HAP-1 (cell line): Measurements from ENCODE around the gene TTC31.
"Not testable (repeated sequence)": the region's sequence is repeated elsewhere in the genome, so short reads cannot be mapped to it uniquely, and the experiment has no call there.

Source experiments
- DNase-seq, 2 experiments: peaks; one replicate each; pipeline ENCODE4 v3.0.0-alpha.2; 2016 to 2020; ENCODE audit warnings: low spot score in 2 of 2
- H3K27me3 ChIP-seq: fragments of 250-450 bp; sonication (Bioruptor Pico); 2 replicates; pipeline ENCODE4 v1.5.1; 2020; ENCODE audit warnings: low read depth, mild to moderate bottlenecking, moderate library complexity
- H3K36me3 ChIP-seq: fragments of 250-450 bp; sonication (Bioruptor Pico); replicated peaks from 2 replicates; pipeline ENCODE4 v1.5.1; 2020; ENCODE audit warnings: mild to moderate bottlenecking
- H3K4me1 ChIP-seq: fragments of 250-450 bp; sonication (Bioruptor Pico); 2 replicates; pipeline ENCODE4 v1.5.1; 2020; ENCODE audit warnings: mild to moderate bottlenecking
- H3K4me3 ChIP-seq: fragments of 250-450 bp; sonication (Bioruptor Pico); 2 replicates; pipeline ENCODE4 v1.5.1; 2020; ENCODE audit warnings: mild to moderate bottlenecking, moderate library complexity
- H3K9me3 ChIP-seq: fragments of 250-450 bp; sonication (Bioruptor Pico); 2 replicates; pipeline ENCODE4 v1.5.1; 2020; ENCODE audit warnings: mild to moderate bottlenecking, moderate library complexity
- in situ Hi-C: fragments of 300-500 bp; cut with MboI; formaldehyde crosslinking; loops from 3 replicates; pipeline ENCODE4 v1.14.3; 2020; ENCODE audit warnings: low sequenced_read_pairs, inconsistent platforms, mixed read lengths

TTC31 gene

DNA sequence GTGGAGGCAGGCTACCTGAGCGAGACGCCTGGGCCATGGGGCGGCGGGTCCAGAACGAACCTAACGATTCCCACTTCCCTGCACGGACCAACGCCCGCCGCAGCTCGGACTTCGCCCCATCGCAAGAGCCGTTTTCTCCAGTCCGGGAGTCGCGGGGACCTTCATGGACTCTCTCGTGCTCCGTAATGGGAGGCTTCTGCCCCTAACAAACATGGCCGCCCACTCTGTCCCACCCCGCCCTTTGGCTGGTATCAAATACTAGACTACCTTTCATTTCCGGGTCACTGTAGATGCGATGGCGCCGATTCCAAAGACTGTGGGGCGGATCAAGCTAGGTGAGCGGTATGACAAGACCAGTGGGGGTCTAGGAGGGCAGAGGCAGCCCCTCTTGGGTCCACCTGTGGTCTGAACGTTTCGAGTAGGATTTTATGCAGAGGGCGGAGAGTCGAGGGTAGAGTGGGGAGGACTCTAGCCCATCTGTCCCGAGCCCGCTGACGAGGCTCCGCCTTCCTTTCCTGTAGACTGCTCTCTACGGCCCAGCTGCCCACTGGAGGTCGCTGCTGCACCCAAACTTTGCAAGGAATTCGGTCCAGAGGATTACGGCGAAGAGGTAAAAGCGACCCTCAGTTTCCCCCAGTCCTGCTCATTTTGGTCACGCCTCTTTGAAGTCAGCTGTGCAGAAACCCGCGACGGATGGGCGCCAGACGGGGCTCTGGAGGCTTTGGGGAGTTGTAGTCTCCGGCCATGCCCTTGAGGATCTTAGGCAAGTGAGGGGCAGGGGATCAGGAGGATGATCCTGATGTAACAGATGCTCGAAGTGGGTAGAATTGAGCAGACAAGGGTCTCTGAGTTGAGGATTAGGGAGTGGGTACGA, at the start of gene TTC31, which contains the start of gene CCDC142:
Gene TTC31 (plus strand): TSS at position 281 of the 874 bp plus-strand sequence. CDS start 15 bp downstream, at position 296.
Gene CCDC142 (minus strand): TSS at position 198 of the 874 bp plus-strand sequence. CDS start 161 bp downstream, at position 37.
- Histone ChIP-seq H3K36me3 (peaks cover 25% of the 10 kb centered on the region), H3K4me3 (peak within 1 kb of the TSS; percentile 95), H3K4me1 (peaks cover 7% of the 10 kb centered on the region), H3K9me3 (no peaks in the 10 kb centered on the region), H3K27me3 (no peaks in the 10 kb centered on the region)
- in situ Hi-C loops: no loop called here
- peak; percentile 92 to 97 for DNase-seq

DNA sequence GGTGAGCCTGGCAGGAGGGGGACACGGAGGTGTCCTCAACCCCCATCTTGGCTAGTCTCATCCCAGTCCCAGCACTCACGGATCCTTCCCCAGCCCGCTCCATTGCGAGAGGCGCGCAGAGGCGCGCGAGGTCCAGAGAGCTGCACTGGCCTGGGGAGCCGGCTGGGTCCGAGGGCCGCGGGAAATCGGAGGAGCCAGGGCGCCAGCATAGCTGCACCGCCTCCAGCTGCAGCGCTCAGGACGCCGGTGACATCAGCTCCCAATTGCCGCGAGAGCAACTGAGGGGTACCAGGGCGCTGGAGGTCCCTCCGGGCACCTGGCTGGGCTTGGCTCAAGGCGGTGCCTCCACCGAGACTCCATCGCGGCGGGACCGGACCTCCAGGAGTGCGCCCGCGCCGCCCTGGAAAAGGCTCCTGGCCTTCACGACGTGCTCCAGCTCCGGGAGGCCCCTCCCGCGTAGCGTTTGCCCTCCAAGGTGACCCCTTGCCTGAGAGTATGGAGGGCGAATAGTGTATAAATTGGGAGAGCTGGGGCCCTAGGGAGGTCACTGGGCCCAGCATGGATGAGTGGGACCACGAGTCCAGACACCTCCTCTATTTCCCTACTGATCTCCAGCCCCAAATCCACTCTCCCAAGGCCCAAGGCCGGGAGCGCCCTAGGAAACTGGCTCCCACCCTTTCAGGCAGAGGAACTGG, 46.6 kb upstream of the TTC31 start:
- H3K4me1 ChIP-seq: peaks cover 19% of the 10 kb centered on the region
- H3K4me3 ChIP-seq: no peak overlapping the region
- no peaks in the 10 kb centered on the region; the same call in none of the 2 replicates for H3K36me3 ChIP-seq
- no peak for DNase-seq
- in situ Hi-C loops: no loop called here
- H3K27me3 ChIP-seq: no peaks in the 10 kb centered on the region
- H3K9me3 ChIP-seq: no peaks in the 10 kb centered on the region

DNA sequence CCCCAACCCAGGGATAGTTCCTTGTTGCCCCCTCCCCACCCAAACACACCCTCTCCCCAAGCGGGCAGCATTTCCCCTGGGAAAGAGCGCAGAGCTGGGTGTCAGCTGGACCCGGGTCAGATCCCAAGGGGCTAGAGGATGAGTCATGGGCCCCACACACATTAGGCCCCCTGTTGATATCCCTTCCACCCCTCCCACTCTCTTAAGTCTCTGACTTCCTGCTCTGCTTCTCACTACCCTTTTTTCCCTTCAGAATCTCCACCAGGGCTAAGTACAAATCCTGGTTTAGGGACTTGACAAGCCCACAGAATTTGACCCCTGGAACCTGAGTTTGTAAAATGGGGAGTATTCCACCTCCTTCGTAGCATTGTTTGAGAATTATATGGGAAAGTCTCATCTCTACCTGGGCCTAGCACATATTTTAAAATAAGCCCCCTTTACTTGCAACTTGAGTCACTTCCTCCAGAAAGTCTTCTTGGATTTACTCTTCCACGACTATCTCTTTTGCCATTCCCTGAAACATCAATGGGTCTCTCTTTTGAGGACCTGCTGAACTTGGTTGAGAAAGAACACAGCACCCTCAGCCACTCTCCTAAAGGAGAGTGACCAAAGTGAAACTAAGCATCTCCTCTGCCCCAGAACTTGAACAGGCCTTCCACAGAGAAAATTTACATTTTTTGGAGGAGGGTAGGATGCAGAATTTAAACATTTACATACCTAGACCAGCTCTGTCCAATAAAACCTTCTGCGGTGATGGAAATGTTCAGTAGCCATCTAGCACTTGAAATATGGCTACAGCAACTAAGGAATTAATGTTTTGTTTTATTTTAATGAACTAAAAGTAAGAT, 45.8 kb upstream of the TTC31 start:
- in situ Hi-C loops: no loop called here

DNA sequence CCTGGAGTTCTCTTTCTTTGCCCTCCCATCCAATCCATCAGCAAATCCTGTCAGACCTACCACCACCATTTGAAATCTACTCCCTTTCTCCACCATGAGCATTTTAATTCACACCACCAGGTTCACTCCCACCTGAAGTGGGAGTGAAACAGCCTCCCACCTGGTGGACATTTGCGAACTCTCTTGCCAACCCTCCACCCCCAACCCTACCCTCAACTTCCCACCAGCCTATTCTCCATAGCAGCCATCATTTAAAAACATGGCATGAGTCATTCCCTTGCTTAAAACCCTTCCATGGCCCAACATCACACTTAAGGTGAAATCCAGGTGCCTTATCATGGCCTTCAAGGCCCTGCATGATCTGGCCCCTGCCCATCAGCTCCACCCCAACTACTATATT, 44.6 kb upstream of the TTC31 start:
- DNase-seq: no peak
- no peak overlapping the region for H3K4me3 ChIP-seq
- peaks cover 19% of the 10 kb centered on the region for H3K4me1 ChIP-seq
- no peaks in the 10 kb centered on the region for H3K9me3 ChIP-seq
- no peaks in the 10 kb centered on the region for H3K27me3 ChIP-seq
- no peaks in the 10 kb centered on the region; the same call in 1 of the 2 replicates for H3K36me3 ChIP-seq
- in situ Hi-C loops: no loop called here

More for the DNA sequence above, 45.8 kb upstream of the TTC31 start:
- no peaks in the 10 kb centered on the region; the same call in 1 of the 2 replicates for H3K36me3 ChIP-seq
- no peak overlapping the region for H3K4me3 ChIP-seq
- no peaks in the 10 kb centered on the region for H3K27me3 ChIP-seq
- peaks cover 19% of the 10 kb centered on the region for H3K4me1 ChIP-seq
- DNase-seq: no peak
- H3K9me3 ChIP-seq: no peaks in the 10 kb centered on the region

DNA sequence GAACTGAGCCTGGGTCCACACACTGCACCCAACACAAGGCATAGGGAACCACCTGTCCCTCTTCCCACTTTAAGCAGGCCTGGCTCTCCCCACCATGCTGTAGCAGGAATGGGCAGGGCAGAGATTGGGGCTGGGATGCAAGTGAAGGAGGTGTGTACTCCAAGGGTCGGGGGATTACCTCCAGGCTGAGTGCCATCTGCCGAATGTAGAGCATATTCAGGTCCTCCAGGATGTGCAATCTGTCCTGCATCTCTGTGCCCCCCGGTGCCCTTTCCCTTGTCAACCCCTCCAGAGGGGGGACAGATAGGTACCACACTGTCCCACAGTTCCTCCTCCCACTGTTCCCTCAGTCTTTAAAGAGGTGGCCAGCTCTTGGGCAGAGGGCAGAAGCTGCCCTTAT, 43.5 kb upstream of the TTC31 start:
- Histone ChIP-seq H3K27me3 (no peaks in the 10 kb centered on the region), H3K36me3 (no peaks in the 10 kb centered on the region; the same call in 1 of the 2 replicates), H3K4me1 (peaks cover 25% of the 10 kb centered on the region), H3K4me3 (peak overlapping the region; percentile 41), H3K9me3 (no peaks in the 10 kb centered on the region)
- DNase-seq: no peak
- in situ Hi-C loops: no loop called here

DNA sequence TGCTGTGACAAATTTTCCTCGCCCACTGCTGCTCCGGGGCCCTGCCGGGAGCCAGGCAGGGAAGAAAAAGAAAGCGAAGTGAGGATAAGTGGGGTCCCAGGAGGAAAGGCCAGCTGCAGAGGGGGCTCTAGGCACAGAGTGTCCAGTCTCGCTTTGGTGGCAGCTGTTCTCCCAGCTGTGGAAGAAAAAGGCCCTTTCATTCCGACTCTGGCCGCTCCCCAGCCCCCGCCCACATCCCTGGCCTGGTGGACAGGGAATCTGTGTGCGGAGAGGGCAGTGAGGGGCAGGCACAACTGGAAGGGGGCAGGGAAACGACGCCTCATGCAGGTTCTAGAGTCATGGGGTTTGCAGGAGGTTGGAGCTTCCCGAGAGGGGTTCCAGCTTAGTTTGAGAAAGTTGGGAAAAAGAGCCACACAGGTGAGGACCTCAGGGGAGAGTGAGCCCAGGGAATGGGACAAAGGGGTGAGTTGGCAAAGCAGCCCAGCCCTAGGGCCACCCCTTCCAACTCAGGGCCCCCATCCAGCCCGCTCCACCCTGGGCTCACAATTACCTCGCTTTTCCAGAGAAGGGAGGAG, 43.0 kb upstream of the TTC31 start:
- Histone ChIP-seq H3K4me3 (peak overlapping the region; percentile 41), H3K9me3 (no peaks in the 10 kb centered on the region), H3K36me3 (no peaks in the 10 kb centered on the region; the same call in 1 of the 2 replicates), H3K4me1 (peaks cover 26% of the 10 kb centered on the region), H3K27me3 (no peaks in the 10 kb centered on the region)
- in situ Hi-C loops: no loop called here
- peak in 1 of 2 experiments; percentile 61 for DNase-seq

DNA sequence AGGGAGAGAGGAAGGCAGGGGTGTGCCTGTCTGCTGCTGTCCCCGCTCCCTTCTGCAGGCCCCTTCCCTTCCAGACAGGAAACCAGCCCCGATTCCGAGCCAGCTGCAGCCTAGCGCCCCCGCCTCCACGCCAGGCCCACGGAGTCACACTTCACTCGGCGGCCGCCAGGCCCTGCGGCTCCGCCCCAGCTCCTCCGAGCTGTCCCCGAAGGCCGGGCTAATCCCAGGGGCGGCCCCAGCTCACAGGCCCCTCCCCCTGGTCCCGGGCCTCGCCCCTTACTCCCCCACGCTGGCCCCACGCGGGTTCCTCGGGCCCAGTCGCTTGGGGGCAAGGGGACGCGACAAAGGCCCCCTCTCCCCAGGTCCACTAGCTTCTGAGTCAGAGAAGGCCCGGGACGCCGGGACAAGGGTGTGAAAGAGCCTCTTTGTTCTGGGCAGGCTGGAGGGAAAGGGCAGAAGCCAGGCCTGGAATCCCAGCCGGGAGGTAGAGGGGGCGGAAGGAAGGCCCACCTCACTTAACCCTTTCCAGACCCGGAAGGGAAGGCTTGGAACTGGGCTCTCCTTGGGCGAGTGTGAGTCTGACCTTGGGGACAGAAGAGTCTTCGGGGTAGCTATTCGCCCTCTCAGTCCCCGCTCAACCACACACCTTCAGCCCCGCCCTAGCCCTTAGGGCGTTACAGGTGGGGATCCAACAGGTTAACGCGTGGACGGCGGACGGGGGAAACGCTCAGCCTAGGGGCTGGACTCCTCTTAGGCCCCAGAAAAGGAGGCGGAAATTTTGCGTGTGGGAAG, 42.3 kb upstream of the TTC31 start:
- peak overlapping the region; percentile 41 for H3K4me3 ChIP-seq
- peaks cover 26% of the 10 kb centered on the region for H3K4me1 ChIP-seq
- no peaks in the 10 kb centered on the region for H3K27me3 ChIP-seq
- H3K36me3 ChIP-seq: no peaks in the 10 kb centered on the region; the same call in 1 of the 2 replicates
- no peaks in the 10 kb centered on the region for H3K9me3 ChIP-seq
- in situ Hi-C loops: no loop called here
- peak; percentile 64 to 91 for DNase-seq

DNA sequence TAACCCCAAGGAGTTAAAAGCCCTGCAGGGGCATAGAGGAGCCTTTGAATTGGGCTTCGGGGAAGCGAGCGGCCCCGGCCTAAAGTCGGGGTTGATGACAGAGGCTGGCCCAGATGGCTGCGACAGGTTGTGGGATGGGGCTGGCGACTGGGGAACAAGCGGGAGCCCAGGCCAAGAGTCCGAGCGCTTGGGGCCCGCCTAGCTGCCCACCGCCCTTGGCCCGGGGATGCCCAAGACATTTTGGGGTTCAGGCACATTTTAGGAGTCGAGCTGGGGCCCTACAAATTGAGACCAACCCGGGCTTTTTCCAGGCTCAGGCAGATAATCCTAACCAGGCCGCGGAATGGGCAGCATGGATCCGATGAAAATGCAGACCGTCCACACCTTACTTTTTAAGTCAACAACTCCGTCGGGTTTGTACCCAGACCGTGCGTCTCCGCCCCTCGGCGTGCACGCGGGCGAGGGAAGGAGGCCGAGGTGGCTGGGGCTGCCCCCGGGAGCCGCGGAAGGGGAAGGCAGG, 41.7 kb upstream of the TTC31 start:
- peaks cover 26% of the 10 kb centered on the region for H3K4me1 ChIP-seq
- no peak overlapping the region for H3K4me3 ChIP-seq
- no peaks in the 10 kb centered on the region for H3K27me3 ChIP-seq
- in situ Hi-C loops: no loop called here
- no peak for DNase-seq
- no peaks in the 10 kb centered on the region for H3K9me3 ChIP-seq
- no peaks in the 10 kb centered on the region; the same call in 1 of the 2 replicates for H3K36me3 ChIP-seq

DNA sequence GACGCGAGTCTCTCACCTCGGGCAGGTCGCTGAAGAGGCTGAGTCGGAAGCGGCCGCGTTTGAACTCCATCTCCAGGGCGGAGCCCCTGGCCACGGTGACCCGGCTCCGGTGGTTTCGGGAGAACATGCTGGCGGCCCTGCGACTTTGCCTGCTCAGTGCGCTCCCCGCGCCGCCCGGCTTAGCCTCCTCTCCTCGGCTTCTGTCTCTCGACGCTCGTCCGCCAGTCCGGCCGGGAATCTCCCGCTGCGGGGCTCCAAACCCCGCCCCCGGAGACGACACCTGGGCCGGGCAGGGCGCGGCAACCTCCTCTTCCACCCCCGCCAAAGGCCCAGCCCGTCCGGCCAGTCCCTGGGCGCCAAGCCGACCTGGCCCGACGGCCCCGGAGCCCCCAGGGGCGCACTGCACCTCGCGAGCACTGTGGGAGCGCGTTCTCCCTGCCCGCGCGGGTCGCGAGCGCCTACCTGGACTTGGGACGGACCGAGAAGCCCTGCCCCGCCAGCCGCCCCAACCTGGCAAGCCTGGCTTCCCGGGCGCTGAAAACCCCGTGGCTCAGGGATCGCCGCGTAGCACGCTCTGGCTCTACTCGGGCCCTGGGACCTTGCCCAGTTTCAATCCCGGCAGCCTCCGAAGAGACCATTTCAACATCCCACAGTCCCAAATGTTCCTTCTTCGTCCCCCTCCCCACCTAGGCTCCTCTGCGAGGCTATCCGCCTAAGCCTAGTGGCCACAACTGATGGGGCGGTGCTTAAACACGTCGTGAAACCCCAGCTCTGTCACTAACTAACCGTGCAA, 41.0 kb upstream of the TTC31 start, which contains the start of gene RTKN:
Gene RTKN (minus strand): TSS at position 248 of the 793 bp plus-strand sequence. CDS start 121 bp downstream, at position 127.
- no peak within 1 kb of the TSS; the same call in 1 of the 2 replicates for H3K4me3 ChIP-seq
- no peaks in the 10 kb centered on the region for H3K9me3 ChIP-seq
- H3K36me3 ChIP-seq: no peaks in the 10 kb centered on the region; the same call in 1 of the 2 replicates
- in situ Hi-C loops: no loop called here
- DNase-seq: no peak
- H3K4me1 ChIP-seq: peaks cover 26% of the 10 kb centered on the region
- H3K27me3 ChIP-seq: no peaks in the 10 kb centered on the region

DNA sequence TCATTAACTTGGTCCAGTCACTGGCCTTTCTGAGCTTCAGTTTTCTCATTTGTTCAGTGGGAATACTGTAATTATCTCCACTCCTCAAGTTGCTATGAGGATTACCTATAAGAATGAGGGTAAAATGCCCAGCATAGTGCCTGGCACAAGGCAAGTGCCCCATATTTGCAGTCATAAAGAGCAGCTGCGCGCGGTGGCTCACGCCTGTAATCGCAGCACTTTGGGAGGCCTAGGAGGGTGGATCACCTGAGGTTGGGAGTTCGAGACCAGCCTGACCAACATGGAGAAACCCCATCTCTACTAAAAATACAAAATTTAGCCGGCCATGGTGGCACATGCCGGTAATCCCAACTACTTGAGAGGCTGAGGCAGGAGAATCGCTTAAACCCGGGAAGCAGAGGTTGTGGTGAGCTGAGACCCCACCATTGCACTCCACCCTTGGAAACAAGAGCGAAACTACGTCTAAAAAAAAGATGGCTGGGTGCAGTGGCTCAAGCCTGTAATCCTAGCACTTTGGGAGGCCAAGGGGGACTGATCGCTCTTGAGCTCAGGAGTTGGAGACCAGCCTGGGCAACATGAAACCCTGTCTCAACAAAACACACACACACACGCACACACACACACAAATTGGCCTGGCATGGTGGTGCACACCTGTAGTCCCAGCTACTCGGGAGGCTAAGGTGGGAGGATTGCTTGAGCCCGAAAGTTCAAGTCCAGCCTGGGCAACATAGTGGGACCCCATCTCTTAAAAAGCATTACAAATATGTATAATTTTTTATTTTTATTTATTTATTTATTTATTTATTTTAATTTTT, 40.2 kb upstream of the TTC31 start:
- H3K4me3 ChIP-seq, in situ Hi-C loops, H3K27me3 ChIP-seq, H3K9me3 ChIP-seq, DNase-seq, H3K36me3 ChIP-seq: not testable (repeated sequence)
- peaks cover 26% of the 10 kb centered on the region for H3K4me1 ChIP-seq
